ENCODE measurements around the gene SLC9A9. TPM values are rescaled to one million over a fixed set of nuclear protein-coding genes. Genes with fewer than 3 reads are reported as not detected.

The SLC9A9 gene
- total and polyA plus RNA-seq, 2 of the 8 experiments (the other 6 are each of a cell fraction or from before 2014, with no cell fraction given), result 0.48 to 1.1 TPM

DNA sequence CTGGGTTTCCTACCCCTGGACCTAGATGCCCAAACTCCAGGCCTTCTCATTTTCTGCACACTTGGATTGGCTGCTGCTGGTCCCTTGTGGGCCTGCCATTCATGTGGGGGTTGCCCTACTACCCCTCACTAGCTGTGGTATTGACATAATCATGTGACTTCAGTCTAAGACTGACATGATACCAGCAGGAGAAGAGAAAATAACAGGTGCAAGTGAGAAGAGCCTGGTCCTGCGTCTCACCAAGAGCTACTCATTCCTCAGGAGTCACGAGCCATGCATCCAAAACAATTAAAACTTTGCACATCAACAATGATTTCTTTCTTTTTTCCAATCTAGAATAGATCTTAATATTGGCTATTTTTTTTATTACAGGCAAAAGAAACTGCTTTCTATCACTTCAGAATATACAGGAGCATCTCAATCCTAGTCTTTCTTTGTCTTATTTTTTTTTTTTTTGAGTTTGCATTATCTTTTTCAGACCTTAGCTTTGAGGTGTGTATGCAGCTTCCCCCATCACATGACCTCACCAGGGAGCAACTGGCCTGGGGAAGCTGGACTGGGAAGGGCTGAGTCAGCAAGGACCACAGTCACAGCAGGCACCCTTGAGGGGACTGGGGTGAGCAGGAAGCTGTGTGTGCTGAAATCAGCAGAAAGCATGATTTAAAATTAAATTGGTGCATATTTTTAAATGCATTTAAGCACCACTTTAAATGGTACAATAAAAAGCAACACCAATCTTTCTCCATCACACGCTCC lies 27.6 kb downstream of the SLC9A9 start:
- Histone ChIP-seq H3K4me2 (ENCODE audit: insufficient read depth in 1 of 2, low read depth in 2 of 2, low read length in 2 of 2) (no peak overlapping the region), H3K36me3 (ENCODE audit: control insufficient read depth in 2 of 4, insufficient read depth in 4 of 4, low read length in 3 of 4) (no peaks in the 10 kb centered on the region), H3K4me1 (replicated peaks in 1 of 4; ENCODE audit: control insufficient read depth in 3 of 4, insufficient read depth in 4 of 4, low read length in 3 of 4) (no peaks in the 10 kb centered on the region), H2AFZ (ENCODE audit: low read length) (no peak overlapping the region), H2BK120ac (replicated peaks; ENCODE audit: low read depth, low read length) (no peak overlapping the region), H2BK5ac (ENCODE audit: low read depth, low read length) (no peak overlapping the region), H3K27ac (ENCODE audit: low read depth, low read length) (no peak overlapping the region), H2AK5ac (ENCODE audit: low read depth, low read length) (no peak overlapping the region), H4K8ac (ENCODE audit: extremely low read depth, insufficient read depth, low read length) (no peak overlapping the region), H2BK12ac (ENCODE audit: low read depth, low read length) (no peak overlapping the region), H4K5ac (ENCODE audit: insufficient read length, low read depth, low read length) (no peak overlapping the region), H4K20me1 (replicated peaks in 1 of 2; ENCODE audit: control insufficient read depth in 1 of 2, insufficient read depth in 2 of 2, low read length in 2 of 2) (no peaks in the 10 kb centered on the region), H3K9ac (replicated peaks in 1 of 4; ENCODE audit: extremely low read depth in 1 of 4, low read depth in 3 of 4, low read length in 3 of 4) (no peak overlapping the region), H3K23ac (ENCODE audit: insufficient read length) (no peak overlapping the region), H3K56ac (replicated peaks; ENCODE audit: insufficient read length, low read depth, low read length) (no peak overlapping the region), H3K14ac (ENCODE audit: insufficient read length) (no peak overlapping the region), H3K18ac (ENCODE audit: extremely low read depth, low read length) (no peak overlapping the region), H3K9me3 (ENCODE audit: insufficient read depth in 2 of 2, low read depth in 1 of 2, low read length in 1 of 2) (no peaks in the 10 kb centered on the region), H2BK15ac (ENCODE audit: low read length) (no peak overlapping the region), H2BK20ac (ENCODE audit: low read length) (no peak overlapping the region), H3K23me2 (ENCODE audit: low read depth, low read length) (no peaks in the 10 kb centered on the region), H3K4ac (replicated peaks; ENCODE audit: insufficient read length, low read depth, low read length) (no peak overlapping the region), H3K79me1 (ENCODE audit: low read depth, low read length) (no peaks in the 10 kb centered on the region), H3K79me2 (ENCODE audit: control insufficient read depth in 1 of 2, insufficient read depth in 2 of 2, low read length in 2 of 2) (no peaks in the 10 kb centered on the region), H3K27me3 (replicated peaks in 1 of 4; ENCODE audit: control insufficient read depth in 3 of 4, extremely low read depth in 1 of 4, insufficient read depth in 3 of 4, low read length in 3 of 4) (no peaks in the 10 kb centered on the region), H3K4me3 (ENCODE audit: extremely low read depth in 1 of 4, insufficient read depth in 2 of 4, low read depth in 3 of 4, low read length in 4 of 4) (no peak overlapping the region), H4K91ac (replicated peaks; ENCODE audit: insufficient read length, low read length) (no peak overlapping the region)
- no peak for FAIRE-seq
- WGBS, 2 experiments (ENCODE audit: extremely low coverage in 1 of 2, insufficient coverage in 1 of 2, insufficient read length in 1 of 2, insufficient replicate concordance in 2 of 2, low coverage in 1 of 2, low lambda C conversion rate in 2 of 2, missing lambda C conversion rate in 1 of 2), result 77% methylated on average over 3 of the region's 3 CpGs; no CpG with 5 or more reads in 1 of the 2 experiments
- no peak for DNase-seq (ENCODE audit: low read depth in 1 of 2, low spot score in 2 of 2)
- ChIA-PET CTCF (ENCODE audit: partially characterized antibody) (no interaction called here), POLR2A (ENCODE audit: partially characterized antibody) (no interaction called here)
- TF ChIP-seq SP4 (IDR thresholded peaks at IDR 0.05; ENCODE audit: low read length), result no peak
- no peak for TF ChIP-seq ASH2L (IDR thresholded peaks at IDR 0.05; ENCODE audit: low read length)
- no peak for TF ChIP-seq RNF2 (IDR thresholded peaks at IDR 0.05; ENCODE audit: borderline replicate concordance, low read depth, low read length, missing control alignments, poor library complexity, severe bottlenecking)
- TF ChIP-seq, protein P1, sequence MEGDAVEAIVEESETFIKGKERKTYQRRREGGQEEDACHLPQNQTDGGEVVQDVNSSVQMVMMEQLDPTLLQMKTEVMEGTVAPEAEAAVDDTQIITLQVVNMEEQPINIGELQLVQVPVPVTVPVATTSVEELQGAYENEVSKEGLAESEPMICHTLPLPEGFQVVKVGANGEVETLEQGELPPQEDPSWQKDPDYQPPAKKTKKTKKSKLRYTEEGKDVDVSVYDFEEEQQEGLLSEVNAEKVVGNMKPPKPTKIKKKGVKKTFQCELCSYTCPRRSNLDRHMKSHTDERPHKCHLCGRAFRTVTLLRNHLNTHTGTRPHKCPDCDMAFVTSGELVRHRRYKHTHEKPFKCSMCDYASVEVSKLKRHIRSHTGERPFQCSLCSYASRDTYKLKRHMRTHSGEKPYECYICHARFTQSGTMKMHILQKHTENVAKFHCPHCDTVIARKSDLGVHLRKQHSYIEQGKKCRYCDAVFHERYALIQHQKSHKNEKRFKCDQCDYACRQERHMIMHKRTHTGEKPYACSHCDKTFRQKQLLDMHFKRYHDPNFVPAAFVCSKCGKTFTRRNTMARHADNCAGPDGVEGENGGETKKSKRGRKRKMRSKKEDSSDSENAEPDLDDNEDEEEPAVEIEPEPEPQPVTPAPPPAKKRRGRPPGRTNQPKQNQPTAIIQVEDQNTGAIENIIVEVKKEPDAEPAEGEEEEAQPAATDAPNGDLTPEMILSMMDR (IDR thresholded peaks at IDR 0.05; ENCODE audit: control extremely low read depth in 1 of 3, insufficient read depth in 1 of 3, low read depth in 1 of 3, low read length in 3 of 3), result no peak
- no peak for TF ChIP-seq CEBPB (IDR thresholded peaks at IDR 0.05; ENCODE audit: low read depth, low read length)
- TF ChIP-seq MAFK (IDR thresholded peaks at IDR 0.05; ENCODE audit: low read depth, low read length), result peak; percentile 55; the same call in 1 of the 2 replicates
- no peak for TF ChIP-seq RBBP5 (IDR thresholded peaks at IDR 0.05; ENCODE audit: borderline replicate concordance, low read depth, low read length)
- no peak for TF ChIP-seq CTBP2 (IDR thresholded peaks at IDR 0.05; ENCODE audit: borderline replicate concordance, insufficient read depth, insufficient read length, low read length)
